ENCODE results near the gene MYRFL.

Gene MYRFL

DNA sequence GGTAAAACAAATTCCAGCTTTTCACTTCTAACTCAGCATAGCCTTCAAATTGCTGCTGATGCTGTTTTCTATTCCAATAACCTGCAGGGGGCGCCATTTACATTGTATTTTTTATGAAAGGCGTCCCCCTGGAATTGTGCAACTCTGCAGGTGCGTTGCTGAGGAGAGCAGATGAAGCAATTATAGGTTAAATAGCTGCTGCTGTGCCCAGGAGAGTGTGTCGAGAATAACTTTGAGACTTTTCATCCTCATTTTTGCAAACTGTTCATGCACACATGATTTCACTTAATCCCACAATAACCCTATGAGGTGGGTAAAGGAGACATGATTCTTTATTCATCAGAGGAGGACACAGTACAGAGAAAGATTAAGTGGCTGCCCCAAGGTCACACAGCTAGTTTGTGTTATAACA is 75.7 kb downstream of the MYRFL start:
- Histone ChIP-seq H3K4me2 (ENCODE audit: low read length) (peak overlapping the region; percentile 13; the same call in 1 of the 2 replicates), H4K20me1 (ENCODE audit: insufficient read depth, low read length) (no peaks in the 10 kb centered on the region), H3K79me2 (ENCODE audit: low read length) (no peaks in the 10 kb centered on the region), H2AFZ (ENCODE audit: low read depth, low read length) (no peak overlapping the region), H3K36me3 (replicated peaks; ENCODE audit: low read depth, low read length) (no peaks in the 10 kb centered on the region), H3K9me3 (ENCODE audit: insufficient read depth, low read length) (peaks cover 1% of the 10 kb centered on the region; the same call in 1 of the 2 replicates), H3K4me1 (ENCODE audit: low read length) (peaks cover 7% of the 10 kb centered on the region), H3K4me3 (ENCODE audit: low read length) (no peak overlapping the region), H3K27me3 (ENCODE audit: low read depth, low read length) (no peaks in the 10 kb centered on the region), H3K9ac (ENCODE audit: low read length) (no peak overlapping the region), H3K27ac (ENCODE audit: low read length) (no peak overlapping the region)
- TF ChIP-seq EZH2phosphoT487 (IDR thresholded peaks at IDR 0.05; ENCODE audit: low read depth) = no peak
- TF ChIP-seq CTCF (IDR thresholded peaks at IDR 0.05; ENCODE audit: low read depth, low read length) = peak; percentile 91

- Histone ChIP-seq H3K27me3 (ENCODE audit: low read depth, low read length) (no peaks in the 10 kb centered on the region), H2AFZ (ENCODE audit: low read depth, low read length) (no peak overlapping the region), H3K36me3 (replicated peaks; ENCODE audit: low read depth, low read length) (no peaks in the 10 kb centered on the region), H3K4me3 (ENCODE audit: low read length) (no peak overlapping the region), H3K79me2 (ENCODE audit: low read length) (no peaks in the 10 kb centered on the region), H4K20me1 (ENCODE audit: insufficient read depth, low read length) (no peaks in the 10 kb centered on the region), H3K9ac (ENCODE audit: low read length) (no peak overlapping the region), H3K9me3 (ENCODE audit: insufficient read depth, low read length) (peaks cover 6% of the 10 kb centered on the region; the same call in 1 of the 2 replicates), H3K27ac (ENCODE audit: low read length) (no peak overlapping the region), H3K4me2 (ENCODE audit: low read length) (no peak overlapping the region), H3K4me1 (ENCODE audit: low read length) (peaks cover 11% of the 10 kb centered on the region)
- no peak for TF ChIP-seq EZH2phosphoT487 (IDR thresholded peaks at IDR 0.05; ENCODE audit: low read depth)
- TF ChIP-seq CTCF (IDR thresholded peaks at IDR 0.05; ENCODE audit: low read depth, low read length) = no peak
These were observed 76.3 kb downstream of the MYRFL start for GRCh38 chr12:69901221-69901905.

GRCh38 chr12:69903548-69903947 is 78.5 kb downstream of the MYRFL start:
- Histone ChIP-seq H3K4me1 (ENCODE audit: low read length) (peaks cover 24% of the 10 kb centered on the region), H3K27ac (ENCODE audit: low read length) (no peak overlapping the region), H3K36me3 (replicated peaks; ENCODE audit: low read depth, low read length) (no peaks in the 10 kb centered on the region)

More at GRCh38 chr12:69903548-69903947, 78.5 kb downstream of the MYRFL start:
- no peaks in the 10 kb centered on the region for H3K27me3 ChIP-seq (ENCODE audit: low read depth, low read length)
- H3K4me3 ChIP-seq (ENCODE audit: low read length) = no peak overlapping the region
- H3K79me2 ChIP-seq (ENCODE audit: low read length) = no peaks in the 10 kb centered on the region
- H2AFZ ChIP-seq (ENCODE audit: low read depth, low read length) = no peak overlapping the region
- H3K9me3 ChIP-seq (ENCODE audit: insufficient read depth, low read length) = peaks cover 15% of the 10 kb centered on the region; the same call in 1 of the 2 replicates
- H3K4me2 ChIP-seq (ENCODE audit: low read length) = no peak overlapping the region
- no peaks in the 10 kb centered on the region for H4K20me1 ChIP-seq (ENCODE audit: insufficient read depth, low read length)
- H3K9ac ChIP-seq (ENCODE audit: low read length) = no peak overlapping the region
- TF ChIP-seq EZH2phosphoT487 (IDR thresholded peaks at IDR 0.05; ENCODE audit: low read depth) = no peak
- TF ChIP-seq CTCF (IDR thresholded peaks at IDR 0.05; ENCODE audit: low read depth, low read length) = no peak

Measured in OCI-LY3 (cell line).